ENCODE data around the gene EPHB1. TPM values are rescaled to one million over a fixed set of nuclear protein-coding genes. Genes with fewer than 3 reads are reported as not detected.

The EPHB1 gene
- total RNA-seq, 4 donors from 2014 or later = 0.82 to 2.2 (median 1.2) TPM

DNA sequence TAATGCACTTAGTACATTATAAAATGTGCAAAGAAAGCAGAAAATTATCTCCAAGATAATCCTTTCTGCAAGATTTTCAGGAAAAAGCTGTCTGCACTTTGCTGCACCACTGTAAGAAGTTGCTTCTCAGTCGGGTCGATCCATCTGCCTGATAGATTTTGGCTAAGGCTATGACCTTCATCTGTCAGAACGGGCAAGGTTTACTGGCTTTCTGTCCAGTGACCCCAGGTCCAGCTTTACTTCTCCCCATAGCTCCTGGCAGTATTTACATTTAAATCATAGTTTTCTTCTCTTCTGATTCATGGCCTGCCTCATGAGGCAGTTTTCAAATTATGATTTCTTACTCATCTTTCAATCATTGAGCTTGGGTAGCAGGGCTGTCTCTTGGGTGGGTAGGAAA, 422.7 kb downstream of the EPHB1 start:
- Histone ChIP-seq H3K9me3 (no peaks in the 10 kb centered on the region), H3K27me3 (no peaks in the 10 kb centered on the region), H3K27ac (no peak overlapping the region), H3K36me3 (no peaks in the 10 kb centered on the region), H3K4me1 (no peaks in the 10 kb centered on the region), H3K4me3 (no peak overlapping the region)
- no peak for DNase-seq
- intact Hi-C loops (cut with DNase I; ENCODE audit: low total_unique reads) (no loop called here), in situ Hi-C loops (cut with MboI; ENCODE audit: low pct_ligation_motif_present in 1 of 4, low pct_unique_long_range_greater_than_20kb in 1 of 4, low sequenced_read_pairs in 3 of 4) (no loop called here)
- TF ChIP-seq POLR2AphosphoS5 (IDR thresholded peaks at IDR 0.05) = no peak
- TF ChIP-seq, protein P1, sequence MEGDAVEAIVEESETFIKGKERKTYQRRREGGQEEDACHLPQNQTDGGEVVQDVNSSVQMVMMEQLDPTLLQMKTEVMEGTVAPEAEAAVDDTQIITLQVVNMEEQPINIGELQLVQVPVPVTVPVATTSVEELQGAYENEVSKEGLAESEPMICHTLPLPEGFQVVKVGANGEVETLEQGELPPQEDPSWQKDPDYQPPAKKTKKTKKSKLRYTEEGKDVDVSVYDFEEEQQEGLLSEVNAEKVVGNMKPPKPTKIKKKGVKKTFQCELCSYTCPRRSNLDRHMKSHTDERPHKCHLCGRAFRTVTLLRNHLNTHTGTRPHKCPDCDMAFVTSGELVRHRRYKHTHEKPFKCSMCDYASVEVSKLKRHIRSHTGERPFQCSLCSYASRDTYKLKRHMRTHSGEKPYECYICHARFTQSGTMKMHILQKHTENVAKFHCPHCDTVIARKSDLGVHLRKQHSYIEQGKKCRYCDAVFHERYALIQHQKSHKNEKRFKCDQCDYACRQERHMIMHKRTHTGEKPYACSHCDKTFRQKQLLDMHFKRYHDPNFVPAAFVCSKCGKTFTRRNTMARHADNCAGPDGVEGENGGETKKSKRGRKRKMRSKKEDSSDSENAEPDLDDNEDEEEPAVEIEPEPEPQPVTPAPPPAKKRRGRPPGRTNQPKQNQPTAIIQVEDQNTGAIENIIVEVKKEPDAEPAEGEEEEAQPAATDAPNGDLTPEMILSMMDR (IDR thresholded peaks at IDR 0.05) = no peak
- no peak for TF ChIP-seq POLR2A (IDR thresholded peaks at IDR 0.05)
- TF ChIP-seq EP300 (IDR thresholded peaks at IDR 0.05; ENCODE audit: low read depth) = no peak
- WGBS, 2 donors (ENCODE audit: low coverage in 1 of 2) = 70% methylated on average over 3 of the region's 3 CpGs; no CpG with 5 or more reads in 1 of the 2 donors

DNA sequence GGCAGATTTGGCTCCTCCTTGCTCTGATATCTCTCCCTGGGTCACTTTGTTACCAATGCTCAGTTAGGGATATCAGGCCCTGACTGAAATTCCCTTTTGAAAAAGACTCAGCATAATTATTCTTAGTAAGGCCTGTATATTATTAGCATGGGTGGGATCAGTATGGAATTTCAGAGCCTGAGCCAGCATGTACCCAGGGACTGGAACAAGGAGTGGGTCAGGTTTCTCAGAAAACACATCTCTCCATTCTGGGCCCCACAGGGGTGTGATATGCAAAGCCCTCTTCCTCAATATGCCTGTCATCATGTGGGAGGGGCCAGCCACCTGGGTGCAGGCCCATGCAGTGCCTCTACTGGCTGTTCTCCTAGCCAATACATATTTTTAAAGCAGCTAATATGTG, 423.2 kb downstream of the EPHB1 start:
- no peaks in the 10 kb centered on the region for H3K36me3 ChIP-seq
- no peaks in the 10 kb centered on the region for H3K4me1 ChIP-seq
- H3K4me3 ChIP-seq = no peak overlapping the region
- no peak overlapping the region for H3K27ac ChIP-seq
- no peaks in the 10 kb centered on the region for H3K27me3 ChIP-seq
- TF ChIP-seq, protein P1 (IDR thresholded peaks at IDR 0.05) = no peak
- TF ChIP-seq POLR2AphosphoS5 (IDR thresholded peaks at IDR 0.05) (no peak), POLR2A (IDR thresholded peaks at IDR 0.05) (no peak)
- H3K9me3 ChIP-seq = no peaks in the 10 kb centered on the region
- DNase-seq = no peak
- in situ Hi-C loops (cut with MboI; ENCODE audit: low pct_ligation_motif_present in 1 of 4, low pct_unique_long_range_greater_than_20kb in 1 of 4, low sequenced_read_pairs in 3 of 4) = no loop called here
- intact Hi-C loops (cut with DNase I; ENCODE audit: low total_unique reads) = no loop called here

DNA sequence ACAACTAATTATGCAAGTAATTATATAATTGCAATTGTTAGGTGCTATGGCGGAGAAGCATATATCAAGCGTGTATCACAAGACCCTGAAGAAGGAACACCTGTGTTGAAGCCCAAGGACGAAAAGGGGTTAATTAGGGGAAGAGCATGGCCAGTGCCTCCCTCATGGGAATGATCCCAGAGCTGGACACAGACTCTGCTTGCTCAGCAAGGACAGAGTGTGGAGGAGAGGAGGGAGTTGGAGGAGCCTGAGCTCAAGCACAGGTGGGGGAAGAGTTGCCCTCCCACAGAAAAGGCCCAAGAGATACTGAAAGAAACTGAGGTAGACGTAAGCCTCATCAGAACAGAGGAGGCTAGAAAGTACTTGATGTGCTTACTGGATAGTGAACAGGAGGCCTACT, 423.7 kb downstream of the EPHB1 start:
- Histone ChIP-seq H3K4me1 (no peaks in the 10 kb centered on the region), H3K27me3 (no peaks in the 10 kb centered on the region), H3K27ac (no peak overlapping the region), H3K4me3 (no peak overlapping the region), H3K36me3 (no peaks in the 10 kb centered on the region), H3K9me3 (no peaks in the 10 kb centered on the region)
- no peak for DNase-seq
- TF ChIP-seq POLR2A (IDR thresholded peaks at IDR 0.05) (no peak), EP300 (IDR thresholded peaks at IDR 0.05; ENCODE audit: low read depth) (no peak), POLR2AphosphoS5 (IDR thresholded peaks at IDR 0.05) (no peak)
- TF ChIP-seq, protein P1 (IDR thresholded peaks at IDR 0.05) = no peak
- WGBS, 2 donors (ENCODE audit: low coverage in 1 of 2) = 91 to 100% methylated on average over 2 to 4 of the region's 4 CpGs
- in situ Hi-C loops (cut with MboI; ENCODE audit: low pct_ligation_motif_present in 1 of 4, low pct_unique_long_range_greater_than_20kb in 1 of 4, low sequenced_read_pairs in 3 of 4) (no loop called here), intact Hi-C loops (cut with DNase I; ENCODE audit: low total_unique reads) (no loop called here)

DNA sequence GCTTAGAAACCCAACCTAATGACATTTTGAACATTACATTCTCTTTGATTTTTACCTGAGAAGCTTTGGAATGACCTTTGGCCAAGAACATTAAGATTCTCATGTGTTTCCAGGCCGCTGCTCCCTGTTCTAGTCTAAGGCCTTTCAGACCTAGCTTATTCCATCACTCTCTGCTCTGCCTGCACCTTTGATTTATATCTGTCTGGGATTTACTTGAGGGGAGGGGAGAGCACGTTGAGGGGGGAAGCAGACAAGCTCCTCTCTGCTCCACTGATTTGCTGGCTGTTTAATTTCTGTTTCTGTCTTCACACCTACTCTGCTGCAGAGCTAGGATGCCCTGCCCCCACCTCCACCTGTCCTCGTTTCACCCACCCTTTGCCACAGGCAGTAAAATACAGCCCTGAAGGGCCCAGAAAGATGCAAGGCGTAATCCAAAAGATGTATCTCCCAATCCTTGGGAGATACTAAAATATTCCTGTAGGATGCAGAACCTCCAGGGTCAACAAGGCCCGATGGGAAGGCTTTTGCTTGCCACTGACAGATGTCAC, 429.8 kb downstream of the EPHB1 start:
- Histone ChIP-seq H3K36me3 (no peaks in the 10 kb centered on the region), H3K27ac (no peak overlapping the region), H3K27me3 (no peaks in the 10 kb centered on the region), H3K4me1 (no peaks in the 10 kb centered on the region), H3K9me3 (no peaks in the 10 kb centered on the region), H3K4me3 (no peak overlapping the region)
- no peak for DNase-seq
- intact Hi-C loops (cut with DNase I; ENCODE audit: low total_unique reads) (no loop called here), in situ Hi-C loops (cut with MboI; ENCODE audit: low pct_ligation_motif_present in 1 of 4, low pct_unique_long_range_greater_than_20kb in 1 of 4, low sequenced_read_pairs in 3 of 4) (no loop called here)
- 35 to 48% methylated on average over 2 to 5 of the region's 5 CpGs for WGBS, 2 donors (ENCODE audit: low coverage in 1 of 2)
- TF ChIP-seq, protein P1 (IDR thresholded peaks at IDR 0.05) = no peak
- TF ChIP-seq POLR2AphosphoS5 (IDR thresholded peaks at IDR 0.05) (no peak), POLR2A (IDR thresholded peaks at IDR 0.05) (no peak), EP300 (IDR thresholded peaks at IDR 0.05; ENCODE audit: low read depth) (no peak)

Data from transverse colon (tissue), 4 donors.